ENCODE data around the gene HSPA12A. TPM values are rescaled to one million over a fixed set of nuclear protein-coding genes. Genes with fewer than 3 reads are reported as not detected.
A peak's percentile ranks its signal among the peaks of the same experiment; 100 is the strongest.

The HSPA12A gene
- total RNA-seq, 1 donor = 10.9 TPM

GRCh38 chr10:116748471-116748870 lies 6.1 kb upstream of the HSPA12A start:
- Histone ChIP-seq H3K4me1 (ENCODE audit: insufficient read depth, low read length) (peaks cover 11% of the 10 kb centered on the region), H4K20me1 (ENCODE audit: insufficient read depth, low read length) (no peaks in the 10 kb centered on the region), H3K4me3 (ENCODE audit: insufficient read depth, low read length) (no peak overlapping the region), H3K9me3 (ENCODE audit: low read depth, low read length) (no peaks in the 10 kb centered on the region), H2AFZ (ENCODE audit: low read length) (peak overlapping the region; percentile 47), H3K27ac (ENCODE audit: low read depth, low read length) (no peak overlapping the region), H3K36me3 (ENCODE audit: insufficient read depth, low read length) (no peaks in the 10 kb centered on the region), H3K27me3 (ENCODE audit: insufficient read depth, low read length) (no peaks in the 10 kb centered on the region), H3K4me2 (ENCODE audit: insufficient read depth, low read length) (no peak overlapping the region), H3K79me2 (ENCODE audit: insufficient read depth, low read length) (no peaks in the 10 kb centered on the region)
- DNase-seq (ENCODE audit: insufficient read length, low spot score, missing footprints) = no peak
- no peak for TF ChIP-seq CTCF (IDR thresholded peaks at IDR 0.05; ENCODE audit: extremely low read depth, low read depth, low read length)

GRCh38 chr10:116748041-116748440 lies 5.7 kb upstream of the HSPA12A start:
- Histone ChIP-seq H2AFZ (ENCODE audit: low read length) (peak overlapping the region; percentile 47), H3K4me2 (ENCODE audit: insufficient read depth, low read length) (no peak overlapping the region), H3K36me3 (ENCODE audit: insufficient read depth, low read length) (no peaks in the 10 kb centered on the region), H3K27me3 (ENCODE audit: insufficient read depth, low read length) (no peaks in the 10 kb centered on the region), H3K4me3 (ENCODE audit: insufficient read depth, low read length) (no peak overlapping the region), H3K27ac (ENCODE audit: low read depth, low read length) (no peak overlapping the region), H3K79me2 (ENCODE audit: insufficient read depth, low read length) (no peaks in the 10 kb centered on the region), H3K9me3 (ENCODE audit: low read depth, low read length) (no peaks in the 10 kb centered on the region), H4K20me1 (ENCODE audit: insufficient read depth, low read length) (no peaks in the 10 kb centered on the region), H3K4me1 (ENCODE audit: insufficient read depth, low read length) (peaks cover 12% of the 10 kb centered on the region)
- DNase-seq (ENCODE audit: insufficient read length, low spot score, missing footprints) = peak; percentile 93
- TF ChIP-seq CTCF (IDR thresholded peaks at IDR 0.05; ENCODE audit: extremely low read depth, low read depth, low read length) = no peak

- H3K36me3 ChIP-seq (ENCODE audit: insufficient read depth, low read length) = no peaks in the 10 kb centered on the region
- no peak overlapping the region for H3K4me3 ChIP-seq (ENCODE audit: insufficient read depth, low read length)
- no peak overlapping the region for H3K27ac ChIP-seq (ENCODE audit: low read depth, low read length)
- H3K4me2 ChIP-seq (ENCODE audit: insufficient read depth, low read length) = no peak overlapping the region
- no peaks in the 10 kb centered on the region for H3K79me2 ChIP-seq (ENCODE audit: insufficient read depth, low read length)
- no peak overlapping the region for H2AFZ ChIP-seq (ENCODE audit: low read length)
- TF ChIP-seq CTCF (IDR thresholded peaks at IDR 0.05; ENCODE audit: extremely low read depth, low read depth, low read length) = no peak
- no peaks in the 10 kb centered on the region for H4K20me1 ChIP-seq (ENCODE audit: insufficient read depth, low read length)
- no peaks in the 10 kb centered on the region for H3K9me3 ChIP-seq (ENCODE audit: low read depth, low read length)
- H3K27me3 ChIP-seq (ENCODE audit: insufficient read depth, low read length) = no peaks in the 10 kb centered on the region
- H3K4me1 ChIP-seq (ENCODE audit: insufficient read depth, low read length) = peaks cover 12% of the 10 kb centered on the region
- peak; percentile 10 for DNase-seq (ENCODE audit: insufficient read length, low spot score, missing footprints)
Measured at GRCh38 chr10:116747325-116747724, 5.0 kb upstream of the HSPA12A start.

GRCh38 chr10:116744885-116745284 lies 2.5 kb upstream of the HSPA12A start:
- Histone ChIP-seq H3K27me3 (ENCODE audit: insufficient read depth, low read length) (no peaks in the 10 kb centered on the region), H3K4me3 (ENCODE audit: insufficient read depth, low read length) (no peak overlapping the region), H4K20me1 (ENCODE audit: insufficient read depth, low read length) (peaks cover 7% of the 10 kb centered on the region), H3K27ac (ENCODE audit: low read depth, low read length) (no peak overlapping the region), H3K79me2 (ENCODE audit: insufficient read depth, low read length) (peaks cover 18% of the 10 kb centered on the region), H3K36me3 (ENCODE audit: insufficient read depth, low read length) (peaks cover 5% of the 10 kb centered on the region), H3K4me2 (ENCODE audit: insufficient read depth, low read length) (no peak overlapping the region), H3K9me3 (ENCODE audit: low read depth, low read length) (no peaks in the 10 kb centered on the region), H3K4me1 (ENCODE audit: insufficient read depth, low read length) (peaks cover 12% of the 10 kb centered on the region), H2AFZ (ENCODE audit: low read length) (no peak overlapping the region)
- no peak for TF ChIP-seq CTCF (IDR thresholded peaks at IDR 0.05; ENCODE audit: extremely low read depth, low read depth, low read length)
- peak; percentile 62 for DNase-seq (ENCODE audit: insufficient read length, low spot score, missing footprints)

Measured in osteoblast (primary cell).